GM23338 (cell line): ENCODE measurements around the gene SRGAP3. TPM values are rescaled to one million over a fixed set of nuclear protein-coding genes. Genes with fewer than 3 reads are reported as not detected.

Experiments
- ATAC-seq: fragments of 200-7000 bp; cut with Tn5 transposase; 3 replicates; pipeline ENCODE4 v1.9.1; 2020
- DNase-seq: peaks from one replicate; pipeline ENCODE4 v3.0.0-alpha.2; 2015; ENCODE audit warnings: low spot score
- H2AFZ ChIP-seq: fragments of 200-600 bp; sonication (generic); 2 replicates; pipeline ENCODE4 v1.8.0; 2016; ENCODE audit warnings: antibody characterized with exemption, mild to moderate bottlenecking, moderate library complexity
- H3F3A ChIP-seq: fragments of 200-600 bp; sonication (generic); replicated peaks from 2 replicates; pipeline ENCODE4 v1.8.0; 2017; ENCODE audit warnings: antibody characterized with exemption, mixed run types, low read depth
- H3K27ac ChIP-seq: fragments of 200-600 bp; sonication (generic); 2 replicates; pipeline ENCODE4 v1.6.1; 2016; ENCODE audit warnings: low read depth
- H3K27me3 ChIP-seq: fragments of 200-600 bp; sonication (generic); 2 replicates; pipeline ENCODE4 v1.8.0; 2016; ENCODE audit warnings: mild to moderate bottlenecking, mixed run types, moderate library complexity; ENCODE audit not compliant: insufficient read depth
- H3K36me3 ChIP-seq: fragments of 200-600 bp; sonication (generic); 2 replicates; pipeline ENCODE4 v1.8.0; 2016; ENCODE audit warnings: mild to moderate bottlenecking; ENCODE audit not compliant: insufficient read depth
- H3K4me1 ChIP-seq: fragments of 200-600 bp; sonication (generic); 2 replicates; pipeline ENCODE4 v1.8.0; 2016; ENCODE audit warnings: mild to moderate bottlenecking, moderate library complexity; ENCODE audit not compliant: insufficient read depth
- H3K4me2 ChIP-seq: fragments of 200-600 bp; sonication (generic); 2 replicates; pipeline ENCODE4 v1.7.1; 2017; ENCODE audit warnings: mixed run types
- H3K4me3 ChIP-seq: fragments of 200-600 bp; sonication (generic); 2 replicates; pipeline ENCODE4 v1.6.1; 2016; ENCODE audit warnings: mixed run types
- H3K79me2 ChIP-seq: fragments of 200-600 bp; sonication (generic); replicated peaks from 2 replicates; pipeline ENCODE4 v1.8.0; 2017; ENCODE audit warnings: mild to moderate bottlenecking; ENCODE audit not compliant: insufficient read depth
- H3K9me2 ChIP-seq: fragments of 200-600 bp; sonication (generic); 2 replicates; pipeline ENCODE4 v1.8.0; 2017; ENCODE audit not compliant: insufficient read depth
- H4K20me1 ChIP-seq: fragments of 200-600 bp; sonication (generic); replicated peaks from 2 replicates; pipeline ENCODE4 v1.8.0; 2017; ENCODE audit warnings: mild to moderate bottlenecking; ENCODE audit not compliant: insufficient read depth
- H3K27ac Mint-ChIP-seq: 2 replicates; pipeline ENCODE4 v1.8.0; 2020; ENCODE audit warnings: inconsistent platforms, mild to moderate bottlenecking, moderate library complexity, mixed read lengths
- H3K27me3 Mint-ChIP-seq: 3 replicates; pipeline ENCODE4 v1.8.0; 2022; ENCODE audit warnings: low read depth, mild to moderate bottlenecking, moderate library complexity, mixed read lengths, inconsistent platforms; ENCODE audit not compliant: insufficient read depth, poor library complexity
- H3K36me3 Mint-ChIP-seq: 3 replicates; pipeline ENCODE4 v1.8.0; 2021; ENCODE audit warnings: low read depth, mild to moderate bottlenecking, inconsistent platforms, moderate library complexity, mixed read lengths
- H3K4me1 Mint-ChIP-seq: 3 replicates; pipeline ENCODE4 v1.8.0; 2020; ENCODE audit warnings: mild to moderate bottlenecking, inconsistent platforms, mixed read lengths
- H3K4me3 Mint-ChIP-seq: 3 replicates; pipeline ENCODE4 v1.8.0; 2021; ENCODE audit warnings: moderate library complexity, mild to moderate bottlenecking, inconsistent platforms, mixed read lengths
- H3K9me3 Mint-ChIP-seq: 3 replicates; pipeline ENCODE4 v1.8.0; 2020; ENCODE audit warnings: moderate library complexity, mild to moderate bottlenecking, inconsistent platforms, mixed read lengths
- CREB1 ChIP-seq: fragments of 250-450 bp; sonication (Bioruptor Pico); IDR thresholded peaks from 2 replicates; pipeline ENCODE4 v1.5.0; 2020; ENCODE audit warnings: low read depth, mild to moderate bottlenecking, moderate library complexity
- CTCF ChIP-seq, 2 experiments: fragments of 200-600 bp in 1 of 2; sonication (generic) in 1 of 2; conservative IDR thresholded peaks; 2 replicates each; pipeline versions ENCODE4 v1.5.1 to v1.6.1; 2016 to 2017; ENCODE audit warnings: antibody characterized with exemption in 2 of 2, low read depth in 2 of 2, mild to moderate bottlenecking in 2 of 2, moderate library complexity in 1 of 2
- ETS1 ChIP-seq: IDR thresholded peaks from 2 replicates; pipeline ENCODE4 v1.6.1; 2016; ENCODE audit warnings: antibody characterized with exemption
- JUNB ChIP-seq: IDR thresholded peaks from one replicate; pipeline ENCODE4 v1.6.1; 2016; ENCODE audit warnings: antibody characterized with exemption; ENCODE audit not compliant: unreplicated experiment
- NANOG ChIP-seq: IDR thresholded peaks from 2 replicates; pipeline ENCODE4 v1.6.1; 2016; ENCODE audit warnings: antibody characterized with exemption, borderline replicate concordance
- POLR2AphosphoS5 ChIP-seq: IDR thresholded peaks from 2 replicates; pipeline ENCODE4 v1.6.1; 2016; ENCODE audit warnings: antibody characterized with exemption, low read depth
- REST ChIP-seq: IDR thresholded peaks from one replicate; pipeline ENCODE4 v1.6.1; 2018; ENCODE audit warnings: antibody characterized with exemption; ENCODE audit not compliant: unreplicated experiment
- STAT1 ChIP-seq: IDR thresholded peaks from one replicate; pipeline ENCODE4 v1.6.1; 2016; ENCODE audit warnings: antibody characterized with exemption; ENCODE audit not compliant: unreplicated experiment
- ZNF114 ChIP-seq: fragments of 250-450 bp; sonication (Bioruptor Pico); IDR thresholded peaks from 2 replicates; pipeline ENCODE4 v1.5.0; 2020; ENCODE audit warnings: mild to moderate bottlenecking, moderate library complexity
- ZNF331 ChIP-seq: fragments of 250-450 bp; sonication (Bioruptor Pico); IDR thresholded peaks from 2 replicates; pipeline ENCODE4 v1.5.0; 2020; ENCODE audit warnings: low read depth, mild to moderate bottlenecking, moderate library complexity
- ZNF462 ChIP-seq: fragments of 250-450 bp; sonication (Bioruptor Pico); IDR thresholded peaks from 2 replicates; pipeline ENCODE4 v1.5.0; 2020; ENCODE audit warnings: mild to moderate bottlenecking, moderate library complexity
- polyA plus RNA-seq: library from polyadenylated mRNA; unstranded; fragments of >200 nt; fragmentation: Nextera tagmentation; extraction: Ambion mirVana; gene quantifications from 2 replicates; pipeline ENCODE4 v1.2.1, GENCODE V29; 2016
- total RNA-seq: library from RNA; depleted of rRNA; stranded (reverse); fragments of >200 nt; shearing (Covaris generic); gene quantifications from 2 replicates; pipeline ENCODE4 v1.2.3, GENCODE V29; 2014

The SRGAP3 gene
- total and polyA plus RNA-seq, 2 experiments from 2014 or later = 6.4 to 9.4 TPM

GRCh38 chr3:9045371-9045770 lies 204.1 kb downstream of the SRGAP3 start:
- H2AFZ ChIP-seq = no peak overlapping the region
- no peak overlapping the region for H3K4me3 ChIP-seq
- Mint-ChIP-seq H3K36me3 (no peaks in the 10 kb centered on the region; the same call in 2 of the 3 replicates), H3K9me3 (no peaks in the 10 kb centered on the region), H3K4me3 (no peak overlapping the region), H3K4me1 (peaks cover 5% of the 10 kb centered on the region; the same call in 2 of the 3 replicates), H3K27me3 (peaks cover 4% of the 10 kb centered on the region), H3K27ac (no peak overlapping the region)
- H3F3A ChIP-seq = no peaks in the 10 kb centered on the region
- no peak overlapping the region for H3K4me2 ChIP-seq
- no peaks in the 10 kb centered on the region for H4K20me1 ChIP-seq
- H3K79me2 ChIP-seq = no peaks in the 10 kb centered on the region
- H3K4me1 ChIP-seq = no peaks in the 10 kb centered on the region
- no peak for DNase-seq
- no peak overlapping the region for H3K27ac ChIP-seq
- no peaks in the 10 kb centered on the region; the same call in 1 of the 2 replicates for H3K36me3 ChIP-seq
- H3K27me3 ChIP-seq = no peaks in the 10 kb centered on the region
- H3K9me2 ChIP-seq = no peaks in the 10 kb centered on the region
- ATAC-seq = no peak
- TF ChIP-seq ZNF114 (no peak), REST (no peak), NANOG (no peak), ZNF462 (CRISPR knock-in tag) (no peak), CTCF (conservative IDR thresholded peaks at IDR 0.05; ENCODE audit: low read depth in 2 of 2) (no peak), STAT1 (no peak), POLR2AphosphoS5 (no peak), ETS1 (no peak), ZNF331 (CRISPR knock-in tag) (no peak), JUNB (no peak), CREB1 (CRISPR knock-in tag) (no peak)
